SK-N-SH (cell line): ENCODE results near the gene RPS16. TPM values are rescaled to one million over a fixed set of nuclear protein-coding genes. Genes with fewer than 3 reads are reported as not detected.

Experiments
- CTCF ChIA-PET: fragments of 300-600, 350-600 bp; formaldehyde crosslinking; extraction: SDS; loops from one replicate; lab custom pipeline; 2021; lab: Yijun Ruan, JAX
- POLR2A ChIA-PET: fragments of 350-600 bp; sonication (Branson Sonifier 250); formaldehyde crosslinking; extraction: SDS; loops from one replicate; lab custom pipeline; 2020; ENCODE audit warnings: antibody characterized with exemption, inconsistent platforms; lab: Yijun Ruan, JAX
- DNase-seq: peaks from one replicate; pipeline ENCODE4 v3.0.0; 2012
- H2AFZ ChIP-seq: fragments of 200-600 bp; sonication (generic); 2 replicates; pipeline ENCODE4 v1.8.1; 2016; ENCODE audit warnings: antibody characterized with exemption, mild to moderate bottlenecking, low read depth
- H3F3A ChIP-seq: fragments of 200-600 bp; sonication (generic); replicated peaks from 2 replicates; pipeline ENCODE3; 2016; ENCODE audit warnings: antibody characterized with exemption, mild to moderate bottlenecking; ENCODE audit not compliant: insufficient read depth
- H3K27ac ChIP-seq, 2 experiments: fragments of 200-500 bp in 1 of 2; fragments of 200-600 bp in 1 of 2; sonication (Bioruptor generic) in 1 of 2; sonication (generic), shearing (Covaris generic) in 1 of 2; 2 replicates each; pipeline versions ENCODE4 v1.5.1 to v1.6.1; 2014 to 2016; ENCODE audit warnings: low read depth in 2 of 2, inconsistent platforms in 1 of 2, low read length in 1 of 2, mild to moderate bottlenecking in 1 of 2, mixed read lengths in 1 of 2
- H3K27me3 ChIP-seq: fragments of 200-600 bp; sonication (generic), shearing (Covaris generic); 2 replicates; pipeline ENCODE4 v1.6.1; 2016; ENCODE audit warnings: mixed run types; ENCODE audit not compliant: insufficient read depth
- H3K36me3 ChIP-seq, 2 experiments: fragments of 200-500 bp in 1 of 2; fragments of 200-600 bp in 1 of 2; sonication (Bioruptor generic) in 1 of 2; sonication (generic) in 1 of 2; replicated peaks in 1 of 2; 2 replicates each; pipeline versions ENCODE3 to v1.5.1; 2014 to 2016; ENCODE audit warnings: low read length in 1 of 2, mild to moderate bottlenecking in 1 of 2; ENCODE audit not compliant: insufficient read depth in 2 of 2, control insufficient read depth in 1 of 2
- H3K4me1 ChIP-seq, 2 experiments: fragments of 200-500 bp in 1 of 2; fragments of 200-600 bp in 1 of 2; sonication (Bioruptor generic) in 1 of 2; sonication (generic), shearing (Covaris generic) in 1 of 2; 2 replicates each; pipeline versions ENCODE4 v1.5.1 to v1.6.1; 2014 to 2016; ENCODE audit warnings: low read depth in 1 of 2, low read length in 1 of 2, mixed run types in 1 of 2; ENCODE audit not compliant: insufficient read depth in 2 of 2, control insufficient read depth in 1 of 2
- H3K4me2 ChIP-seq: fragments of 200-600 bp; sonication (generic), shearing (Covaris generic); 2 replicates; pipeline ENCODE4 v1.6.1; 2017; ENCODE audit warnings: mixed run types
- H3K4me3 ChIP-seq, 2 experiments: fragments of 200-500 bp in 1 of 2; fragments of 200-600 bp in 1 of 2; sonication (Bioruptor generic) in 1 of 2; sonication (generic), shearing (Covaris generic) in 1 of 2; 2 replicates each; pipeline versions ENCODE4 v1.5.1 to v1.8.1; 2014 to 2016; ENCODE audit warnings: low read depth in 2 of 2, inconsistent platforms in 1 of 2, low read length in 1 of 2, mild to moderate bottlenecking in 1 of 2, mixed read lengths in 1 of 2, moderate library complexity in 1 of 2
- H3K79me2 ChIP-seq: fragments of 200-600 bp; sonication (generic); 2 replicates; pipeline ENCODE4 v1.8.1; 2017; ENCODE audit warnings: mild to moderate bottlenecking; ENCODE audit not compliant: insufficient read depth
- H3K9ac ChIP-seq: fragments of 200-600 bp; sonication (generic); 2 replicates; pipeline ENCODE4 v1.6.1; 2017; ENCODE audit warnings: mixed run types
- H3K9me2 ChIP-seq: fragments of 200-600 bp; sonication (generic); 2 replicates; pipeline ENCODE4 v1.6.1; 2017; ENCODE audit warnings: mixed run types
- H3K9me3 ChIP-seq: fragments of 200-600 bp; sonication (generic); 2 replicates; pipeline ENCODE4 v1.6.1; 2017; ENCODE audit warnings: mixed run types, mild to moderate bottlenecking, moderate library complexity
- H4K20me1 ChIP-seq: fragments of 200-600 bp; sonication (generic); 2 replicates; pipeline ENCODE4 v1.6.1; 2017; ENCODE audit warnings: mild to moderate bottlenecking, mixed run types; ENCODE audit not compliant: insufficient read depth
- CHD2 ChIP-seq: fragments of 150-350 bp; IDR thresholded peaks from 2 replicates; pipeline ENCODE4 v1.6.1; 2018; ENCODE audit warnings: low read length; ENCODE audit not compliant: partially characterized antibody
- EP300 ChIP-seq, 2 experiments: IDR thresholded peaks; 2 replicates each; pipeline versions ENCODE4 v1.4.0 to v1.6.1; 2012; ENCODE audit warnings: borderline replicate concordance in 1 of 2, low read depth in 1 of 2, low read length in 1 of 2
- GABPA ChIP-seq: IDR thresholded peaks from 2 replicates; pipeline ENCODE4 v1.4.0; 2012; ENCODE audit warnings: low read depth, mild to moderate bottlenecking
- GATA2 ChIP-seq: sonication (generic); formaldehyde crosslinking; IDR thresholded peaks from 2 replicates; pipeline ENCODE4 v1.5.0; 2020; ENCODE audit warnings: mild to moderate bottlenecking, missing genetic modification reagents
- NFIC ChIP-seq: IDR thresholded peaks from 2 replicates; pipeline ENCODE4 v1.4.0; 2012; ENCODE audit warnings: borderline replicate concordance
- NRF1 ChIP-seq: IDR thresholded peaks from 2 replicates; pipeline ENCODE4 v1.6.1; 2012; ENCODE audit warnings: low read depth, mild to moderate bottlenecking, low read length
- POLR2AphosphoS5 ChIP-seq: IDR thresholded peaks from 2 replicates; pipeline ENCODE4 v1.6.1; 2012; ENCODE audit warnings: low read depth, low read length
- RCOR1 ChIP-seq: fragments of 150-350 bp; IDR thresholded peaks from 2 replicates; pipeline ENCODE4 v1.6.1; 2017; ENCODE audit warnings: antibody characterized with exemption, low read length
- RXRA ChIP-seq: IDR thresholded peaks from 2 replicates; pipeline ENCODE4 v1.4.0; 2012; ENCODE audit warnings: low read depth, mild to moderate bottlenecking, borderline replicate concordance
- SIN3A ChIP-seq: IDR thresholded peaks from 2 replicates; pipeline ENCODE4 v1.6.1; 2012; ENCODE audit warnings: low read depth, mild to moderate bottlenecking, low read length, moderate library complexity, borderline replicate concordance
- SMC3 ChIP-seq: IDR thresholded peaks from 2 replicates; pipeline ENCODE4 v1.6.1; 2012; ENCODE audit warnings: low read depth, low read length, improper control_type of control experiment
- USF2 ChIP-seq: fragments of 150-350 bp; IDR thresholded peaks from 2 replicates; pipeline ENCODE4 v1.6.1; 2017; ENCODE audit warnings: antibody characterized with exemption, low read length, low read depth, borderline replicate concordance
- WGBS: methylation state at CpG from one replicate; pipeline ENCODE4 v1.1.6; 2017; ENCODE audit warnings: low lambda C conversion rate; 5-methylcytosine and 5-hydroxymethylcytosine counted together
- polyA plus RNA-seq, 3 experiments: library from polyadenylated mRNA; depleted of rRNA; stranded (reverse); fragments of >200 nt; gene quantifications; 2 replicates each; pipeline ENCODE4 v1.2.3, GENCODE V29; 2012
- TF ChIP-seq, protein P1 (sequence below): IDR thresholded peaks from 2 replicates; pipeline ENCODE4 v1.4.0; 2012; ENCODE audit warnings: low read depth, borderline replicate concordance
- TF ChIP-seq, protein P2 (sequence below): IDR thresholded peaks from 2 replicates; pipeline ENCODE4; 2012
- TF ChIP-seq, protein P3 (sequence below): fragments of 200-600 bp; sonication (generic); IDR thresholded peaks from 2 replicates; pipeline ENCODE4 v1.6.1; 2017; ENCODE audit warnings: antibody characterized with exemption, mild to moderate bottlenecking, moderate library complexity

RPS16 gene
- polyA plus RNA-seq, 1 of the 3 experiments (the other 2 are of a cell fraction), result 7,541 TPM

GRCh38 chr19:39469036-39469435, 33.3 kb upstream of the RPS16 start:
- TF ChIP-seq, protein P1, sequence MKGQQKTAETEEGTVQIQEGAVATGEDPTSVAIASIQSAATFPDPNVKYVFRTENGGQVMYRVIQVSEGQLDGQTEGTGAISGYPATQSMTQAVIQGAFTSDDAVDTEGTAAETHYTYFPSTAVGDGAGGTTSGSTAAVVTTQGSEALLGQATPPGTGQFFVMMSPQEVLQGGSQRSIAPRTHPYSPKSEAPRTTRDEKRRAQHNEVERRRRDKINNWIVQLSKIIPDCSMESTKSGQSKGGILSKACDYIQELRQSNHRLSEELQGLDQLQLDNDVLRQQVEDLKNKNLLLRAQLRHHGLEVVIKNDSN, result no peak
- TF ChIP-seq GABPA (no peak), EP300 (IDR thresholded peaks at IDR 0.05; ENCODE audit: borderline replicate concordance in 1 of 2, low read depth in 1 of 2, low read length in 1 of 2) (no peak), GATA2 (no peak), CHD2 (no peak), USF2 (no peak), SMC3 (no peak), NRF1 (no peak), POLR2AphosphoS5 (no peak), SIN3A (no peak), RXRA (no peak), RCOR1 (no peak), NFIC (no peak)
- TF ChIP-seq, protein P2, sequence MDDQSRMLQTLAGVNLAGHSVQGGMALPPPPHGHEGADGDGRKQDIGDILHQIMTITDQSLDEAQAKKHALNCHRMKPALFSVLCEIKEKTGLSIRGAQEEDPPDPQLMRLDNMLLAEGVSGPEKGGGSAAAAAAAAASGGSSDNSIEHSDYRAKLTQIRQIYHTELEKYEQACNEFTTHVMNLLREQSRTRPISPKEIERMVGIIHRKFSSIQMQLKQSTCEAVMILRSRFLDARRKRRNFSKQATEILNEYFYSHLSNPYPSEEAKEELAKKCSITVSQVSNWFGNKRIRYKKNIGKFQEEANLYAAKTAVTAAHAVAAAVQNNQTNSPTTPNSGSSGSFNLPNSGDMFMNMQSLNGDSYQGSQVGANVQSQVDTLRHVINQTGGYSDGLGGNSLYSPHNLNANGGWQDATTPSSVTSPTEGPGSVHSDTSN, result no peak
- TF ChIP-seq, protein P3, sequence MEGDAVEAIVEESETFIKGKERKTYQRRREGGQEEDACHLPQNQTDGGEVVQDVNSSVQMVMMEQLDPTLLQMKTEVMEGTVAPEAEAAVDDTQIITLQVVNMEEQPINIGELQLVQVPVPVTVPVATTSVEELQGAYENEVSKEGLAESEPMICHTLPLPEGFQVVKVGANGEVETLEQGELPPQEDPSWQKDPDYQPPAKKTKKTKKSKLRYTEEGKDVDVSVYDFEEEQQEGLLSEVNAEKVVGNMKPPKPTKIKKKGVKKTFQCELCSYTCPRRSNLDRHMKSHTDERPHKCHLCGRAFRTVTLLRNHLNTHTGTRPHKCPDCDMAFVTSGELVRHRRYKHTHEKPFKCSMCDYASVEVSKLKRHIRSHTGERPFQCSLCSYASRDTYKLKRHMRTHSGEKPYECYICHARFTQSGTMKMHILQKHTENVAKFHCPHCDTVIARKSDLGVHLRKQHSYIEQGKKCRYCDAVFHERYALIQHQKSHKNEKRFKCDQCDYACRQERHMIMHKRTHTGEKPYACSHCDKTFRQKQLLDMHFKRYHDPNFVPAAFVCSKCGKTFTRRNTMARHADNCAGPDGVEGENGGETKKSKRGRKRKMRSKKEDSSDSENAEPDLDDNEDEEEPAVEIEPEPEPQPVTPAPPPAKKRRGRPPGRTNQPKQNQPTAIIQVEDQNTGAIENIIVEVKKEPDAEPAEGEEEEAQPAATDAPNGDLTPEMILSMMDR, result no peak
- Histone ChIP-seq H3K4me3 (no peak overlapping the region), H3K9me2 (no peaks in the 10 kb centered on the region), H3K9ac (no peak overlapping the region), H3K9me3 (no peaks in the 10 kb centered on the region), H3K79me2 (no peaks in the 10 kb centered on the region; the same call in 1 of the 2 replicates), H3K27ac (no peak overlapping the region), H3K27me3 (no peaks in the 10 kb centered on the region), H3K36me3 (peaks cover 13 to 85% of the 10 kb centered on the region in 2 experiments), H4K20me1 (no peaks in the 10 kb centered on the region), H2AFZ (no peak overlapping the region), H3K4me2 (no peak overlapping the region), H3K4me1 (no peaks in the 10 kb centered on the region), H3F3A (no peaks in the 10 kb centered on the region)
- no peak for DNase-seq
- CTCF ChIA-PET, result interaction anchor here (1.3 to 5.6 kb wide), 2 partner anchors 65 to 82 kb away, joined by 3 to 22 read pairs; partner anchors contain the start of gene EID2B
- POLR2A ChIA-PET, result interaction anchor here (1.2 kb wide), 1 partner anchor 24 kb away, joined by 3 read pairs; the partner anchor contains the start of gene SUPT5H
- WGBS, result 96% methylated on average over 7 of the region's 11 CpGs
